ENCODE measurements around the gene MFAP3L. TPM values are rescaled to one million over a fixed set of nuclear protein-coding genes. Genes with fewer than 3 reads are reported as not detected.

The MFAP3L gene
- polyA plus RNA-seq, 1 experiment, result 9.4 TPM

DNA sequence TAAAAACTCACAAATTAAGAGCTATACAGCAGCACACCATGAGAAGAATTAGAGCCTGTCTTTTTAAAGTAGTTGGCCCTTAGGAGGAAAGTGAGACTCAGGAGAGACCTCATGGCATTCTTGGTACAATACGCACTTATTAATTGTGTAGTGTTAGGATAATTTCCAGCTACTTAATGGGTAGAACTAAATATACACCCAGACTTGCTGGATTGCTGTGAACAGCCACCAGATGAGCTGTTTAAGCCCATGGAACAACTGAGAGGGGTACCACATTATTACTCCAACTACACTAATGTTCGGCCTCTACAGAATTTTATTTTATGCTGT is 13.6 kb downstream of the MFAP3L start:
- POLR2A ChIA-PET, result no interaction called here
- CTCF ChIA-PET, result interaction anchor here (0.7 kb wide), 1 partner anchor 87 kb away, joined by 3 read pairs; no protein-coding TSS in a partner anchor

GRCh38 chr4:170011921-170012628 is 14.1 kb downstream of the MFAP3L start:
- TF ChIP-seq, protein P1, sequence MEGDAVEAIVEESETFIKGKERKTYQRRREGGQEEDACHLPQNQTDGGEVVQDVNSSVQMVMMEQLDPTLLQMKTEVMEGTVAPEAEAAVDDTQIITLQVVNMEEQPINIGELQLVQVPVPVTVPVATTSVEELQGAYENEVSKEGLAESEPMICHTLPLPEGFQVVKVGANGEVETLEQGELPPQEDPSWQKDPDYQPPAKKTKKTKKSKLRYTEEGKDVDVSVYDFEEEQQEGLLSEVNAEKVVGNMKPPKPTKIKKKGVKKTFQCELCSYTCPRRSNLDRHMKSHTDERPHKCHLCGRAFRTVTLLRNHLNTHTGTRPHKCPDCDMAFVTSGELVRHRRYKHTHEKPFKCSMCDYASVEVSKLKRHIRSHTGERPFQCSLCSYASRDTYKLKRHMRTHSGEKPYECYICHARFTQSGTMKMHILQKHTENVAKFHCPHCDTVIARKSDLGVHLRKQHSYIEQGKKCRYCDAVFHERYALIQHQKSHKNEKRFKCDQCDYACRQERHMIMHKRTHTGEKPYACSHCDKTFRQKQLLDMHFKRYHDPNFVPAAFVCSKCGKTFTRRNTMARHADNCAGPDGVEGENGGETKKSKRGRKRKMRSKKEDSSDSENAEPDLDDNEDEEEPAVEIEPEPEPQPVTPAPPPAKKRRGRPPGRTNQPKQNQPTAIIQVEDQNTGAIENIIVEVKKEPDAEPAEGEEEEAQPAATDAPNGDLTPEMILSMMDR (IDR thresholded peaks at IDR 0.05; ENCODE audit: insufficient read depth, low read depth, low read length), result no peak
- Histone ChIP-seq H3K27me3 (ENCODE audit: control insufficient read depth, insufficient read depth, low read length) (no peaks in the 10 kb centered on the region), H3K4me3 (ENCODE audit: low read depth, low read length) (no peak overlapping the region), H3K36me3 (ENCODE audit: control insufficient read depth, insufficient read depth, low read length) (no peaks in the 10 kb centered on the region)
- CTCF ChIA-PET, result interaction anchor here (0.7 kb wide), 1 partner anchor 87 kb away, joined by 3 read pairs; no protein-coding TSS in a partner anchor
- DNase-seq (ENCODE audit: low read depth), result no peak
- POLR2A ChIA-PET, result no interaction called here

More for the DNA sequence above, 13.6 kb downstream of the MFAP3L start:
- Histone ChIP-seq H3K27me3 (ENCODE audit: control insufficient read depth, insufficient read depth, low read length) (no peaks in the 10 kb centered on the region), H3K36me3 (ENCODE audit: control insufficient read depth, insufficient read depth, low read length) (no peaks in the 10 kb centered on the region), H3K4me3 (ENCODE audit: low read depth, low read length) (no peak overlapping the region)
- TF ChIP-seq, protein P1 (IDR thresholded peaks at IDR 0.05; ENCODE audit: insufficient read depth, low read depth, low read length), result no peak
- DNase-seq (ENCODE audit: low read depth), result no peak

DNA sequence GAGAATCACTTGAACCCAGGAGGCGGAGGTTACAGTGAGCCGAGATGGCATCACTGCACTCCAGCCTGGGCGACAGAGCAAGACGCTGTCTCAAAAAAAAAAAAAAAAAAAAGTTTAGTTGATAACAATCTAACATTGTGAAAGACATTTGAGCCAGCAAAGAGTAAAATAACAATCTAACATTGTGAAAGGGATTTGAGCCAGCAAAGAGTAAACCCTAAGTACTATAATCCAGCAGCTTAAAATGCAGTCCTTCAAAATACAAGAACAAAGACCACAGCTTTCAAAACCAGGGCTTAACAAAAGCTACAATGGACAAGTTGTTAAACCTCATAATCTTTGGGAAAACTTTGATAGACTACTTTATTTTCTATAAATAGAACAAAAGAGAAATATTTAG is 16.9 kb downstream of the MFAP3L start:
- no peak overlapping the region for H3K4me3 ChIP-seq (ENCODE audit: low read depth, low read length)
- H3K36me3 ChIP-seq (ENCODE audit: control insufficient read depth, insufficient read depth, low read length), result no peaks in the 10 kb centered on the region
- no peak for DNase-seq (ENCODE audit: low read depth)
- no peaks in the 10 kb centered on the region for H3K27me3 ChIP-seq (ENCODE audit: control insufficient read depth, insufficient read depth, low read length)
- POLR2A ChIA-PET, result no interaction called here
- CTCF ChIA-PET, result interaction anchor here (0.9 to 1.6 kb wide), 2 partner anchors 11 to 17 kb away, joined by 3 to 5 read pairs; partner anchors contain the start of gene MFAP3L
- TF ChIP-seq, protein P1 (IDR thresholded peaks at IDR 0.05; ENCODE audit: insufficient read depth, low read depth, low read length), result no peak

GRCh38 chr4:170008801-170009200 is 17.4 kb downstream of the MFAP3L start:
- CTCF ChIA-PET, result interaction anchor here (0.9 to 1.6 kb wide), 3 partner anchors 10 to 19 kb away, joined by 3 to 5 read pairs (median 4); partner anchors contain the start of gene MFAP3L
- Histone ChIP-seq H3K27me3 (ENCODE audit: control insufficient read depth, insufficient read depth, low read length) (no peaks in the 10 kb centered on the region), H3K36me3 (ENCODE audit: control insufficient read depth, insufficient read depth, low read length) (no peaks in the 10 kb centered on the region), H3K4me3 (ENCODE audit: low read depth, low read length) (no peak overlapping the region)
- TF ChIP-seq, protein P1 (IDR thresholded peaks at IDR 0.05; ENCODE audit: insufficient read depth, low read depth, low read length), result no peak
- POLR2A ChIA-PET, result no interaction called here
- DNase-seq (ENCODE audit: low read depth), result no peak

GRCh38 chr4:170008371-170008770 is 17.8 kb downstream of the MFAP3L start:
- DNase-seq (ENCODE audit: low read depth), result no peak
- CTCF ChIA-PET, result interaction anchor here (0.9 to 1.6 kb wide), 3 partner anchors 10 to 19 kb away, joined by 3 to 5 read pairs (median 4); partner anchors contain the start of gene MFAP3L

More at GRCh38 chr4:170008371-170008770, 17.8 kb downstream of the MFAP3L start:
- Histone ChIP-seq H3K36me3 (ENCODE audit: control insufficient read depth, insufficient read depth, low read length) (no peaks in the 10 kb centered on the region), H3K27me3 (ENCODE audit: control insufficient read depth, insufficient read depth, low read length) (no peaks in the 10 kb centered on the region), H3K4me3 (ENCODE audit: low read depth, low read length) (no peak overlapping the region)
- POLR2A ChIA-PET, result no interaction called here
- TF ChIP-seq, protein P1 (IDR thresholded peaks at IDR 0.05; ENCODE audit: insufficient read depth, low read depth, low read length), result no peak
